IMR-90 (cell line): Measurements from ENCODE around the gene ST3GAL4. TPM values are rescaled to one million over a fixed set of nuclear protein-coding genes. Genes with fewer than 3 reads are reported as not detected.

Experiments used
- ATAC-seq: fragments of 200-7000 bp; cut with Tn5 transposase; 2 replicates; pipeline ENCODE4 v1.9.1; 2020; ENCODE audit warnings: low read depth, mild to moderate bottlenecking, moderate library complexity
- BruUV-seq: library from RNA; stranded (reverse); fragments of 400-500 nt; replicated peaks from 2 replicates; lab custom pipeline; 2021; lab: Mats Ljungman, UMichigan
- CTCF ChIA-PET: fragments of 300-600 bp; formaldehyde crosslinking; extraction: SDS; loops from one replicate; lab custom pipeline; 2021; ENCODE audit warnings: antibody characterized with exemption; lab: Yijun Ruan, JAX
- POLR2A ChIA-PET: fragments of 300-600 bp; sonication (Branson Sonifier 250); formaldehyde crosslinking; loops from one replicate; lab custom pipeline; 2022; ENCODE audit warnings: antibody characterized with exemption; ENCODE audit not compliant: unreplicated experiment; lab: Charles Lee
- DNase-seq: peaks from one replicate; pipeline ENCODE4 v3.0.0; 2013
- H2AFZ ChIP-seq: replicated peaks from 2 replicates; pipeline ENCODE3; 2013; ENCODE audit warnings: low read length, mild to moderate bottlenecking; ENCODE audit not compliant: poor library complexity
- H2AK5ac ChIP-seq: 2 replicates; pipeline ENCODE4 v1.6.1; 2013; ENCODE audit warnings: low read depth, low read length, inconsistent platforms
- H2AK9ac ChIP-seq: replicated peaks from 2 replicates; pipeline ENCODE3; 2013; ENCODE audit warnings: mild to moderate bottlenecking, low read depth, low read length, moderate library complexity; ENCODE audit not compliant: poor library complexity
- H2BK120ac ChIP-seq: 2 replicates; pipeline ENCODE4 v1.6.1; 2013; ENCODE audit warnings: low read depth, low read length, inconsistent platforms
- H2BK15ac ChIP-seq: 3 replicates; pipeline ENCODE4 v1.6.1; 2013; ENCODE audit warnings: low read depth, low read length, inconsistent platforms
- H2BK20ac ChIP-seq: 2 replicates; pipeline ENCODE4 v1.6.1; 2013; ENCODE audit warnings: low read depth, mild to moderate bottlenecking, inconsistent platforms, low read length, moderate library complexity
- H2BK5ac ChIP-seq: 2 replicates; pipeline ENCODE4 v1.6.1; 2013; ENCODE audit warnings: mild to moderate bottlenecking, low read depth, low read length, inconsistent platforms; ENCODE audit not compliant: poor library complexity, severe bottlenecking
- H3K14ac ChIP-seq: replicated peaks from 2 replicates; pipeline ENCODE4 v1.6.1; 2013; ENCODE audit warnings: low read depth, low read length, inconsistent platforms
- H3K18ac ChIP-seq: 2 replicates; pipeline ENCODE4 v1.6.1; 2013; ENCODE audit warnings: low read depth, low read length, control low read depth
- H3K23ac ChIP-seq: 2 replicates; pipeline ENCODE4 v1.6.1; 2013; ENCODE audit warnings: low read depth, low read length, inconsistent platforms
- H3K27ac ChIP-seq: 2 replicates; pipeline ENCODE4 v1.5.1; 2013; ENCODE audit warnings: mild to moderate bottlenecking, control low read depth, low read length; ENCODE audit not compliant: insufficient read depth
- H3K27me3 ChIP-seq: 2 replicates; pipeline ENCODE4 v1.6.1; 2013; ENCODE audit warnings: low read length; ENCODE audit not compliant: control insufficient read depth, insufficient read depth
- H3K36me3 ChIP-seq: 2 replicates; pipeline ENCODE4 v1.6.1; 2013; ENCODE audit warnings: low read length, mixed read lengths; ENCODE audit not compliant: control insufficient read depth, insufficient read depth
- H3K4ac ChIP-seq: 2 replicates; pipeline ENCODE4 v1.6.1; 2013; ENCODE audit warnings: low read depth, low read length, inconsistent platforms
- H3K4me1 ChIP-seq: 2 replicates; pipeline ENCODE4 v1.6.1; 2013; ENCODE audit warnings: low read length, mixed read lengths; ENCODE audit not compliant: control insufficient read depth, insufficient read depth
- H3K4me2 ChIP-seq: 2 replicates; pipeline ENCODE4 v1.6.1; 2013; ENCODE audit warnings: low read depth, mild to moderate bottlenecking, control low read depth, low read length, moderate library complexity
- H3K4me3 ChIP-seq: 2 replicates; pipeline ENCODE4 v1.5.1; 2013; ENCODE audit warnings: low read depth, mild to moderate bottlenecking, control low read depth, low read length, moderate library complexity; ENCODE audit not compliant: insufficient read depth
- H3K56ac ChIP-seq: 2 replicates; pipeline ENCODE4 v1.6.1; 2013; ENCODE audit warnings: low read length, inconsistent platforms; ENCODE audit not compliant: insufficient read depth; ENCODE audit errors: extremely low read depth
- H3K79me1 ChIP-seq, 2 experiments: 2 replicates each; pipeline ENCODE4 v1.6.1; 2013; ENCODE audit warnings: low read length in 2 of 2, inconsistent platforms in 1 of 2, low read depth in 1 of 2
- H3K9ac ChIP-seq: 2 replicates; pipeline ENCODE4 v1.6.1; 2013; ENCODE audit warnings: low read depth, low read length, control low read depth
- H3K9me1 ChIP-seq: 2 replicates; pipeline ENCODE4 v1.6.1; 2013; ENCODE audit warnings: low read length, inconsistent platforms; ENCODE audit not compliant: insufficient read depth
- H3K9me3 ChIP-seq: 2 replicates; pipeline ENCODE4 v1.6.1; 2013; ENCODE audit warnings: low read length; ENCODE audit not compliant: control insufficient read depth, insufficient read depth
- H4K20me1 ChIP-seq: 2 replicates; pipeline ENCODE4 v1.6.1; 2013; ENCODE audit warnings: low read length, inconsistent platforms; ENCODE audit not compliant: insufficient read depth
- H4K5ac ChIP-seq: 2 replicates; pipeline ENCODE4 v1.6.1; 2013; ENCODE audit warnings: mild to moderate bottlenecking, low read depth, low read length, control low read depth
- H4K8ac ChIP-seq, 2 experiments: 2 replicates each; pipeline ENCODE4 v1.6.1; 2013; ENCODE audit warnings: low read depth in 2 of 2, low read length in 2 of 2, control low read depth in 1 of 2, inconsistent platforms in 1 of 2
- H4K91ac ChIP-seq: 2 replicates; pipeline ENCODE4 v1.6.1; 2013; ENCODE audit warnings: low read depth, low read length, inconsistent platforms; ENCODE audit not compliant: insufficient read depth
- BHLHE40 ChIP-seq: fragments of 150-350 bp; IDR thresholded peaks from 2 replicates; pipeline ENCODE4 v1.6.1; 2016; ENCODE audit warnings: mild to moderate bottlenecking, low read depth, low read length
- CEBPB ChIP-seq: IDR thresholded peaks from 2 replicates; pipeline ENCODE4 v1.6.1; 2012; ENCODE audit warnings: low read depth, low read length, improper control_type of control experiment
- CHD1 ChIP-seq: IDR thresholded peaks from 2 replicates; pipeline ENCODE4 v1.6.1; 2012; ENCODE audit warnings: low read depth, low read length, improper control_type of control experiment
- CTCF ChIP-seq: conservative IDR thresholded peaks from 2 replicates; pipeline ENCODE4 v1.5.1; 2012; ENCODE audit warnings: mild to moderate bottlenecking, low read depth, low read length, improper control_type of control experiment
- ELK1 ChIP-seq: fragments of 150-350 bp; IDR thresholded peaks from 2 replicates; pipeline ENCODE4 v1.6.1; 2016; ENCODE audit warnings: low read depth, mild to moderate bottlenecking, low read length, moderate library complexity, borderline replicate concordance
- FOS ChIP-seq: fragments of 150-350 bp; IDR thresholded peaks from 2 replicates; pipeline ENCODE4 v1.6.1; 2016; ENCODE audit warnings: low read depth, low read length
- MAFK ChIP-seq: IDR thresholded peaks from 2 replicates; pipeline ENCODE4 v1.6.1; 2012; ENCODE audit warnings: low read depth, low read length, improper control_type of control experiment
- MAZ ChIP-seq: IDR thresholded peaks from 2 replicates; pipeline ENCODE4 v1.6.1; 2012; ENCODE audit warnings: low read depth, mild to moderate bottlenecking, low read length, improper control_type of control experiment, moderate library complexity, borderline replicate concordance
- MXI1 ChIP-seq: IDR thresholded peaks from 2 replicates; pipeline ENCODE4 v1.6.1; 2012; ENCODE audit warnings: low read depth, mild to moderate bottlenecking, low read length, moderate library complexity, borderline replicate concordance
- NFE2L2 ChIP-seq: fragments of 150-350 bp; IDR thresholded peaks from 2 replicates; pipeline ENCODE4 v1.6.1; 2016; ENCODE audit warnings: low read depth, mild to moderate bottlenecking, low read length
- POLR2A ChIP-seq: IDR thresholded peaks from 2 replicates; pipeline ENCODE4 v1.6.1; 2012; ENCODE audit warnings: mild to moderate bottlenecking, low read depth, low read length
- RAD21 ChIP-seq: IDR thresholded peaks from 2 replicates; pipeline ENCODE4 v1.6.1; 2012; ENCODE audit warnings: low read length, improper control_type of control experiment
- RCOR1 ChIP-seq: IDR thresholded peaks from 2 replicates; pipeline ENCODE4 v1.6.1; 2012; ENCODE audit warnings: mild to moderate bottlenecking, low read length, improper control_type of control experiment; ENCODE audit not compliant: insufficient replicate concordance
- RFX5 ChIP-seq: IDR thresholded peaks from 2 replicates; pipeline ENCODE4 v1.8.0; 2012; ENCODE audit warnings: low read depth, mild to moderate bottlenecking, low read length, moderate library complexity
- SMC3 ChIP-seq: fragments of 150-350 bp; IDR thresholded peaks from 2 replicates; pipeline ENCODE4 v1.6.1; 2016; ENCODE audit warnings: low read depth, mild to moderate bottlenecking, antibody characterized with exemption, low read length, moderate library complexity
- USF2 ChIP-seq: fragments of 150-350 bp; IDR thresholded peaks from 2 replicates; pipeline ENCODE4 v1.6.1; 2017; ENCODE audit warnings: mild to moderate bottlenecking, antibody characterized with exemption, low read length, low read depth
- WGBS, 2 experiments: methylation state at CpG; one replicate each; pipeline versions ENCODE4 v1.1.5 to v1.1.7; 2013; ENCODE audit warnings: missing lambda C conversion rate in 2 of 2; ENCODE audit not compliant: insufficient read length in 1 of 2; ENCODE audit errors: extremely low coverage in 2 of 2; 5-methylcytosine and 5-hydroxymethylcytosine counted together
- dilution Hi-C: fragments of 300-500 bp; cut with HindIII; formaldehyde crosslinking; loops from one replicate; pipeline ENCODE4 v1.14.3; 2018; ENCODE audit warnings: low sequenced_read_pairs; ENCODE audit not compliant: unreplicated experiment
- in situ Hi-C: fragments of 300-500 bp; cut with MboI; formaldehyde crosslinking; loops from 3 replicates; pipeline ENCODE4 v1.14.3; 2019; ENCODE audit warnings: low sequenced_read_pairs, inconsistent platforms, mixed read lengths
- intact Hi-C: fragments of 100-400 bp; cut with micrococcal nuclease; formaldehyde crosslinking; loops from 2 replicates; pipeline ENCODE4 v1.10.0; 2022
- polyA plus RNA-seq, 3 experiments: library from polyadenylated mRNA; depleted of rRNA; stranded (reverse); fragments of >200 nt; gene quantifications; 2 replicates each; pipeline ENCODE4 v1.2.3, GENCODE V29; 2012; ENCODE audit warnings: low replicate concordance in 1 of 3
- total RNA-seq: library from RNA; depleted of rRNA; stranded (reverse); fragments of >200 nt; gene quantifications from 2 replicates; pipeline ENCODE4 v1.2.3, GENCODE V29; 2012

ST3GAL4 gene
- total and polyA plus RNA-seq, 2 of the 4 experiments (the other 2 are of a cell fraction), result 17.0 to 19.7 TPM

GRCh38 chr11:126308271-126308671 is 47.2 kb upstream of the ST3GAL4 start:
- Histone ChIP-seq H4K91ac (no peak overlapping the region), H2BK120ac (no peak overlapping the region), H3K36me3 (peaks cover 4% of the 10 kb centered on the region; the same call in 1 of the 2 replicates), H3K18ac (no peak overlapping the region), H3K9ac (no peak overlapping the region), H4K20me1 (peaks cover 3% of the 10 kb centered on the region; the same call in 1 of the 2 replicates), H4K5ac (no peak overlapping the region), H2AFZ (no peak overlapping the region), H3K9me1 (no peaks in the 10 kb centered on the region), H2AK5ac (no peak overlapping the region), H2AK9ac (no peak overlapping the region), H2BK15ac (no peak overlapping the region), H3K27ac (no peak overlapping the region), H2BK5ac (no peak overlapping the region), H3K4ac (no peak overlapping the region), H3K4me3 (no peak overlapping the region), H3K27me3 (no peaks in the 10 kb centered on the region), H3K4me2 (no peak overlapping the region), H3K23ac (0 out of 2 replicates have a peak overlapping the region, but pooled peaks have one; percentile 8), H3K79me1 (peaks cover 8 to 17% of the 10 kb centered on the region in 2 experiments), H3K4me1 (peaks cover 5% of the 10 kb centered on the region; the same call in 1 of the 2 replicates), H3K9me3 (no peaks in the 10 kb centered on the region), H3K56ac (no peak overlapping the region), H3K14ac (no peak overlapping the region), H4K8ac (no peak overlapping the region), H2BK20ac (no peak overlapping the region)
- DNase-seq (no peak), ATAC-seq (no peak)
- intact Hi-C loops (loop anchor here (10.0 kb wide), 1 partner anchor 1727 kb away; no protein-coding TSS in a partner anchor), dilution Hi-C loops (no loop called here), in situ Hi-C loops (loop anchor here (10.0 to 25.0 kb wide), 4 partner anchors 297 to 1029 kb away; no protein-coding TSS in a partner anchor)
- CTCF ChIA-PET, result interaction anchor here (0.7 kb wide), 1 partner anchor 176 kb away, joined by 4 read pairs; no protein-coding TSS in a partner anchor
- TF ChIP-seq SMC3 (no peak), RAD21 (no peak), MXI1 (no peak), POLR2A (no peak), ELK1 (no peak), MAZ (no peak), CHD1 (no peak), BHLHE40 (no peak), RCOR1 (no peak), NFE2L2 (no peak), USF2 (no peak), CTCF (no peak), CEBPB (no peak), MAFK (no peak), RFX5 (no peak), FOS (no peak)
- no TSS peak for BruUV-seq
- no CpG with 5 or more reads among the region's 4 CpGs for WGBS, 2 experiments
- POLR2A ChIA-PET, result no interaction called here
